IPS-20b (cell line): ENCODE results near the gene OR6B1.

Source experiments
- H3K27ac ChIP-seq: one replicate; pipeline ENCODE4 v1.5.1; 2013; ENCODE audit warnings: low read length
- H3K27me3 ChIP-seq: 2 replicates; pipeline ENCODE4 v1.6.1; 2013; ENCODE audit warnings: mild to moderate bottlenecking, low read length, inconsistent platforms; ENCODE audit not compliant: insufficient read depth
- H3K36me3 ChIP-seq: 2 replicates; pipeline ENCODE4 v1.6.1; 2013; ENCODE audit warnings: low read depth, mild to moderate bottlenecking, inconsistent platforms, low read length, moderate library complexity; ENCODE audit not compliant: insufficient read depth
- H3K4me1 ChIP-seq: 2 replicates; pipeline ENCODE4 v1.6.1; 2013; ENCODE audit warnings: mild to moderate bottlenecking, control low read depth, inconsistent platforms, low read length, moderate library complexity; ENCODE audit not compliant: insufficient read depth
- H3K4me3 ChIP-seq: 2 replicates; pipeline ENCODE4 v1.5.1; 2013; ENCODE audit warnings: mild to moderate bottlenecking, low read length, inconsistent platforms
- H3K9ac ChIP-seq: 2 replicates; pipeline ENCODE4 v1.6.1; 2013; ENCODE audit warnings: low read depth, mild to moderate bottlenecking, inconsistent platforms, low read length, moderate library complexity
- H3K9me3 ChIP-seq: 2 replicates; pipeline ENCODE4 v1.6.1; 2013; ENCODE audit warnings: mild to moderate bottlenecking, low read depth, low read length, inconsistent platforms; ENCODE audit not compliant: insufficient read depth

The OR6B1 gene

GRCh38 chr7:143979359-143979758 lies 20.8 kb upstream of the OR6B1 start:
- H3K27ac ChIP-seq: no peak overlapping the region

GRCh38 chr7:143979998-143980397 lies 20.1 kb upstream of the OR6B1 start:
- H3K4me1 ChIP-seq: no peaks in the 10 kb centered on the region
- no peak overlapping the region for H3K27ac ChIP-seq
- H3K27me3 ChIP-seq: no peaks in the 10 kb centered on the region
- H3K4me3 ChIP-seq: no peak overlapping the region
- no peaks in the 10 kb centered on the region for H3K9me3 ChIP-seq
- H3K9ac ChIP-seq: no peak overlapping the region
- no peaks in the 10 kb centered on the region for H3K36me3 ChIP-seq

More at GRCh38 chr7:143979359-143979758, 20.8 kb upstream of the OR6B1 start:
- no peak overlapping the region for H3K9ac ChIP-seq
- H3K9me3 ChIP-seq: no peaks in the 10 kb centered on the region
- H3K36me3 ChIP-seq: no peaks in the 10 kb centered on the region
- H3K4me1 ChIP-seq: no peaks in the 10 kb centered on the region
- H3K27me3 ChIP-seq: no peaks in the 10 kb centered on the region
- no peak overlapping the region for H3K4me3 ChIP-seq

- Histone ChIP-seq H3K4me1 (no peaks in the 10 kb centered on the region), H3K9me3 (no peaks in the 10 kb centered on the region), H3K9ac (no peak overlapping the region), H3K4me3 (no peak overlapping the region), H3K27ac (no peak overlapping the region), H3K36me3 (no peaks in the 10 kb centered on the region), H3K27me3 (no peaks in the 10 kb centered on the region)
Measured at GRCh38 chr7:143980746-143981510, 19.2 kb upstream of the OR6B1 start.

- no peaks in the 10 kb centered on the region for H3K9me3 ChIP-seq
- no peak overlapping the region for H3K9ac ChIP-seq
- H3K27ac ChIP-seq: no peak overlapping the region
- no peaks in the 10 kb centered on the region for H3K27me3 ChIP-seq
- no peaks in the 10 kb centered on the region for H3K36me3 ChIP-seq
- H3K4me3 ChIP-seq: no peak overlapping the region
- no peaks in the 10 kb centered on the region for H3K4me1 ChIP-seq
Measured at GRCh38 chr7:143983960-143984359, 16.2 kb upstream of the OR6B1 start.

GRCh38 chr7:143987513-143987912 lies 12.6 kb upstream of the OR6B1 start:
- no peaks in the 10 kb centered on the region for H3K27me3 ChIP-seq
- no peaks in the 10 kb centered on the region for H3K4me1 ChIP-seq
- peaks cover 7% of the 10 kb centered on the region for H3K9me3 ChIP-seq
- no peak overlapping the region for H3K9ac ChIP-seq
- H3K27ac ChIP-seq: no peak overlapping the region
- H3K36me3 ChIP-seq: no peaks in the 10 kb centered on the region
- H3K4me3 ChIP-seq: no peak overlapping the region

GRCh38 chr7:143988976-143989745 lies 11.0 kb upstream of the OR6B1 start:
- H3K4me3 ChIP-seq: no peak overlapping the region
- H3K27ac ChIP-seq: no peak overlapping the region
- H3K27me3 ChIP-seq: no peaks in the 10 kb centered on the region
- H3K9me3 ChIP-seq: peaks cover 7% of the 10 kb centered on the region
- no peaks in the 10 kb centered on the region for H3K4me1 ChIP-seq
- H3K36me3 ChIP-seq: no peaks in the 10 kb centered on the region
- no peak overlapping the region for H3K9ac ChIP-seq

GRCh38 chr7:143992670-143993069 lies 7.5 kb upstream of the OR6B1 start:
- Histone ChIP-seq H3K4me3 (no peak overlapping the region), H3K9me3 (peaks cover 7% of the 10 kb centered on the region), H3K9ac (no peak overlapping the region), H3K27ac (no peak overlapping the region), H3K36me3 (no peaks in the 10 kb centered on the region), H3K27me3 (no peaks in the 10 kb centered on the region), H3K4me1 (no peaks in the 10 kb centered on the region)

- H3K36me3 ChIP-seq: no peaks in the 10 kb centered on the region
- H3K4me3 ChIP-seq: no peak overlapping the region
- H3K9ac ChIP-seq: no peak overlapping the region
- H3K9me3 ChIP-seq: peaks cover 7% of the 10 kb centered on the region
- no peaks in the 10 kb centered on the region for H3K27me3 ChIP-seq
- no peak overlapping the region for H3K27ac ChIP-seq
- H3K4me1 ChIP-seq: no peaks in the 10 kb centered on the region
Measured at GRCh38 chr7:143993924-143994323, 6.2 kb upstream of the OR6B1 start.

GRCh38 chr7:144001543-144001942 lies 1.4 kb downstream of the OR6B1 start:
- Histone ChIP-seq H3K4me1 (no peaks in the 10 kb centered on the region), H3K9me3 (no peaks in the 10 kb centered on the region; the same call in 1 of the 2 replicates), H3K27ac (no peak overlapping the region), H3K4me3 (no peak overlapping the region), H3K36me3 (no peaks in the 10 kb centered on the region), H3K9ac (no peak overlapping the region), H3K27me3 (no peaks in the 10 kb centered on the region)

GRCh38 chr7:144004703-144005102 lies 4.6 kb downstream of the OR6B1 start:
- Histone ChIP-seq H3K9me3 (peaks cover 19% of the 10 kb centered on the region), H3K4me1 (no peaks in the 10 kb centered on the region), H3K27me3 (no peaks in the 10 kb centered on the region), H3K36me3 (no peaks in the 10 kb centered on the region), H3K27ac (no peak overlapping the region), H3K9ac (no peak overlapping the region), H3K4me3 (no peak overlapping the region)

GRCh38 chr7:144006029-144006691 lies 6.0 kb downstream of the OR6B1 start:
- H3K4me3 ChIP-seq: no peak overlapping the region
- peaks cover 27% of the 10 kb centered on the region for H3K9me3 ChIP-seq
- H3K36me3 ChIP-seq: no peaks in the 10 kb centered on the region
- no peaks in the 10 kb centered on the region for H3K4me1 ChIP-seq
- no peaks in the 10 kb centered on the region for H3K27me3 ChIP-seq
- no peak overlapping the region for H3K9ac ChIP-seq
- no peak overlapping the region for H3K27ac ChIP-seq

- Histone ChIP-seq H3K9ac (no peak overlapping the region), H3K4me3 (no peak overlapping the region), H3K36me3 (no peaks in the 10 kb centered on the region), H3K4me1 (no peaks in the 10 kb centered on the region), H3K9me3 (peaks cover 27% of the 10 kb centered on the region), H3K27me3 (no peaks in the 10 kb centered on the region), H3K27ac (no peak overlapping the region)
Measured at GRCh38 chr7:144006692-144007042, 6.5 kb downstream of the OR6B1 start.
